ENCODE results near the gene RSAD2. TPM values are rescaled to one million over a fixed set of nuclear protein-coding genes. Genes with fewer than 3 reads are reported as not detected.

Gene RSAD2
- total RNA-seq, 1 donor from 2014 or later: not detected

DNA sequence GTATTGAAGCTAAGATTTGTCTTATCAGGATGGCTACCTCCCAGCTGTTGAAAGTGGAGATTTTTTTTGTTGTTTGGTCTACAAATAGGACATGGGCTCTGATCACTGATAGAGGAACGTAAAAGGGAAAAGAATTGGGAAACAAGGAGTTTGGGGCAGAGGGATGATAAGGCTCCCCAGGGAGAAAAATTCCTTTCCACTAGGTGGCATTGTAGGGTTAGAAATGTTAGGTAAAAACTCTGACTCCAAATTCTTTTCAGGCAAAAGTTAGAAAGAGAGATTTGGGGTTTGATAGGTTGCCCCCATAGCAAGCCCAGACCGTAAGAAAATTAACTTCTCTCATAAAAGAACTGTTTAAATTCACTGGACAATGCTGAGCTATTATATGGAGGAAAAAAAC is 31.7 kb upstream of the RSAD2 start:
- Mint-ChIP-seq H3K36me3 (ENCODE audit: unreplicated experiment) (no peaks in the 10 kb centered on the region), H3K9me3 (ENCODE audit: unreplicated experiment) (peaks cover 54% of the 10 kb centered on the region), H3K4me3 (ENCODE audit: unreplicated experiment) (no peak overlapping the region), H3K27me3 (ENCODE audit: unreplicated experiment) (no peaks in the 10 kb centered on the region), H3K27ac (ENCODE audit: unreplicated experiment) (no peak overlapping the region), H3K4me1 (ENCODE audit: unreplicated experiment) (no peaks in the 10 kb centered on the region)
- no peak for TF ChIP-seq CTCF (IDR thresholded peaks at IDR 0.05)
- no peak for DNase-seq (ENCODE audit: extremely low spot score, unreplicated experiment)

DNA sequence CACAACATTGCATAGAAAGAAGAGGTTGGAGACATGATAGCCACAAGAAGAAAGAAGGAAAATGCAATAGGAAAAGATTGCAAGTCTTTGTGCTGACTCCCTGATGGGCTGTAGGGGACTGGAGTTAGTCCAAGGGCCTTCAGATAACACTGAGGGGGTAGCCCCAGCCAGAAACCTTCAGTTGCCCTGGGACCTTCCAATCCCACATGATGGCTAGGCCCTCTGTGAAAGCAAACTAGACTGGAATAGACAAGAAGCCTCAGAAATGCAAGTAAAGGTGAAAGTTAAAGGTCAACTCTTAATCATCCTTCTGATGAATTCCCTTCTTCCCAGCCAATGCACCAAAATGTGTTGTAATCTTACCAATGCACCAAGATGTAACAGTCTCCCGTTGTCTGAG is 31.0 kb upstream of the RSAD2 start:
- DNase-seq (ENCODE audit: extremely low spot score, unreplicated experiment): no peak
- Mint-ChIP-seq H3K36me3 (ENCODE audit: unreplicated experiment) (no peaks in the 10 kb centered on the region), H3K27ac (ENCODE audit: unreplicated experiment) (no peak overlapping the region), H3K9me3 (ENCODE audit: unreplicated experiment) (peaks cover 51% of the 10 kb centered on the region), H3K4me1 (ENCODE audit: unreplicated experiment) (no peaks in the 10 kb centered on the region), H3K4me3 (ENCODE audit: unreplicated experiment) (no peak overlapping the region), H3K27me3 (ENCODE audit: unreplicated experiment) (no peaks in the 10 kb centered on the region)
- no peak for TF ChIP-seq CTCF (IDR thresholded peaks at IDR 0.05)

GRCh38 chr2:6846967-6847681 is 30.5 kb upstream of the RSAD2 start:
- Mint-ChIP-seq H3K27ac (ENCODE audit: unreplicated experiment) (no peak overlapping the region), H3K36me3 (ENCODE audit: unreplicated experiment) (no peaks in the 10 kb centered on the region), H3K9me3 (ENCODE audit: unreplicated experiment) (peaks cover 51% of the 10 kb centered on the region), H3K27me3 (ENCODE audit: unreplicated experiment) (no peaks in the 10 kb centered on the region), H3K4me3 (ENCODE audit: unreplicated experiment) (no peak overlapping the region), H3K4me1 (ENCODE audit: unreplicated experiment) (no peaks in the 10 kb centered on the region)
- TF ChIP-seq CTCF (IDR thresholded peaks at IDR 0.05): no peak
- no peak for DNase-seq (ENCODE audit: extremely low spot score, unreplicated experiment)

DNA sequence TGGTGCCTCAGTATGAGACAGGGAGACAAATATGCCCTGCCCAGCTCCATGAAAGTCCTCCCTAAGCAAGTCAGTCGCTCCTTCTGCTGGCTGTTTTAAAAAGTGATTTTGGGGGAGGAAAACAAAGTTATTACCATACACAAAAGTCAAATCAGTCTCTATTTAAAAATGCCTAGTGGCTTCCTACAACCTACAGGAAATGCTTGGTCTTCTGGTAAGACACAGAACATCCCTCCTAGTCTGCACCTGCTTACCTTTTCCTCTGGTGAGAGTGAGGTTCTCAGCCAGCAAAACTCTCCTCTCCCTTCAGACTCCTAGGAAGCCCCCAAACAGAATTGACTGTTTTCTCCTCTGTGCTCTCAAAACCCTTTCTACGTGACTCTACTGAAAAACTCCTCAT is 25.4 kb upstream of the RSAD2 start:
- TF ChIP-seq CTCF (IDR thresholded peaks at IDR 0.05): no peak
- H3K4me1 Mint-ChIP-seq (ENCODE audit: unreplicated experiment): no peaks in the 10 kb centered on the region
- peaks cover 13% of the 10 kb centered on the region for H3K9me3 Mint-ChIP-seq (ENCODE audit: unreplicated experiment)
- no peaks in the 10 kb centered on the region for H3K27me3 Mint-ChIP-seq (ENCODE audit: unreplicated experiment)
- H3K4me3 Mint-ChIP-seq (ENCODE audit: unreplicated experiment): no peak overlapping the region
- no peak for DNase-seq (ENCODE audit: extremely low spot score, unreplicated experiment)
- H3K27ac Mint-ChIP-seq (ENCODE audit: unreplicated experiment): no peak overlapping the region
- H3K36me3 Mint-ChIP-seq (ENCODE audit: unreplicated experiment): no peaks in the 10 kb centered on the region

GRCh38 chr2:6854416-6854815 is 23.2 kb upstream of the RSAD2 start:
- no peak overlapping the region for H3K27ac Mint-ChIP-seq (ENCODE audit: unreplicated experiment)
- no peaks in the 10 kb centered on the region for H3K27me3 Mint-ChIP-seq (ENCODE audit: unreplicated experiment)
- TF ChIP-seq CTCF (IDR thresholded peaks at IDR 0.05): no peak
- no peak for DNase-seq (ENCODE audit: extremely low spot score, unreplicated experiment)
- no peaks in the 10 kb centered on the region for H3K36me3 Mint-ChIP-seq (ENCODE audit: unreplicated experiment)
- H3K4me1 Mint-ChIP-seq (ENCODE audit: unreplicated experiment): no peaks in the 10 kb centered on the region
- H3K9me3 Mint-ChIP-seq (ENCODE audit: unreplicated experiment): peaks cover 13% of the 10 kb centered on the region
- H3K4me3 Mint-ChIP-seq (ENCODE audit: unreplicated experiment): no peak overlapping the region
